Sigmoid colon (tissue), 7 donors: ENCODE data around the gene NXPH2. TPM values are rescaled to one million over a fixed set of nuclear protein-coding genes. Genes with fewer than 3 reads are reported as not detected.

Source experiments
- DNase-seq: peaks from one replicate; pipeline ENCODE4 v3.0.0-alpha.2; 2019
- H3K27ac ChIP-seq, 4 donors: fragments of 200-600 bp; sonication (generic); one replicate each; pipeline ENCODE4 v1.5.1; 2016 to 2019; ENCODE audit warnings: mild to moderate bottlenecking in 1 of 4
- H3K27me3 ChIP-seq, 3 donors: fragments of 200-600 bp; sonication (generic); one replicate each; pipeline ENCODE4 v1.5.1; 2019; ENCODE audit warnings: mild to moderate bottlenecking in 1 of 3
- H3K36me3 ChIP-seq, 4 donors: fragments of 200-600 bp; sonication (generic); one replicate each; pipeline ENCODE4 v1.5.1; 2016 to 2019
- H3K4me1 ChIP-seq, 4 donors: fragments of 200-600 bp; sonication (generic); one replicate each; pipeline ENCODE4 v1.5.1; 2017 to 2019
- H3K4me3 ChIP-seq, 4 donors: fragments of 200-600 bp; sonication (generic); one replicate each; pipeline ENCODE4 v1.5.1; 2017 to 2019; ENCODE audit warnings: mild to moderate bottlenecking in 2 of 4, moderate library complexity in 1 of 4
- H3K9me3 ChIP-seq, 4 donors: fragments of 200-600 bp in 3 of 4; sonication (generic) in 3 of 4; one replicate each; pipeline versions ENCODE4 v1.5.1 to v1.6.1; 2013 to 2019
- CTCF ChIP-seq, 4 experiments: fragments of 450-650 bp in 3 of 4; fragments of 200-600 bp in 1 of 4; IDR thresholded peaks; one replicate each; pipeline ENCODE4 v1.5.1; 2016 to 2019; ENCODE audit warnings: antibody characterized with exemption in 4 of 4, mild to moderate bottlenecking in 3 of 4, moderate library complexity in 2 of 4
- EP300 ChIP-seq, 4 donors: sonication (generic); formaldehyde crosslinking; IDR thresholded peaks; one replicate each; pipeline ENCODE4 v1.6.1; 2017; ENCODE audit warnings: antibody characterized with exemption in 4 of 4
- POLR2A ChIP-seq, 2 donors: fragments of 450-650 bp; IDR thresholded peaks; one replicate each; pipeline ENCODE4 v1.6.1; 2016; ENCODE audit warnings: antibody characterized with exemption in 2 of 2, mild to moderate bottlenecking in 2 of 2, moderate library complexity in 2 of 2
- POLR2AphosphoS5 ChIP-seq, 4 donors: sonication (generic); formaldehyde crosslinking; IDR thresholded peaks; one replicate each; pipeline ENCODE4 v1.6.1; 2017; ENCODE audit warnings: antibody characterized with exemption in 4 of 4
- WGBS, 2 donors: extraction: QIAGEN DNeasy Blood & Tissue Kit; methylation state at CpG; one replicate each; pipeline ENCODE4 v1.1.7; 2013; 5-methylcytosine and 5-hydroxymethylcytosine counted together
- intact Hi-C: fragments of 100-400 bp; cut with DNase I; formaldehyde crosslinking; loops from one replicate; pipeline ENCODE4 v1.15.1; 2023
- polyA plus RNA-seq, 3 donors: library from polyadenylated mRNA; stranded (reverse); fragments of 200-250 nt; gene quantifications; one replicate each; pipeline ENCODE4 v1.2.3, GENCODE V29; 2013
- total RNA-seq, 4 donors: library from RNA; depleted of rRNA; stranded (reverse); fragments of >200 nt; gene quantifications; one replicate each; pipeline ENCODE4 v1.1.0, GENCODE V29; 2016
- donor health status: healthy with polysubstance abuse.
- donor health status: Bipolar disorder and iron deficiency.
- donor health status: healthy.

NXPH2 gene
- total and polyA plus RNA-seq, 7 donors: 0.38 to 1.7 (median 1.1) TPM; not detected in 4

- WGBS, 2 donors: 85 to 88% methylated on average over 2 of the region's 2 CpGs
These were observed 98.0 kb downstream of the NXPH2 start for GRCh38 chr2:138682163-138682562.

GRCh38 chr2:138677221-138677620 is 103.0 kb downstream of the NXPH2 start:
- Histone ChIP-seq H3K4me1 (no peaks in the 10 kb centered on the region), H3K27me3 (no peaks in the 10 kb centered on the region), H3K36me3 (no peaks in the 10 kb centered on the region), H3K9me3 (no peaks in the 10 kb centered on the region), H3K4me3 (no peak overlapping the region), H3K27ac (no peak overlapping the region)
- TF ChIP-seq CTCF (IDR thresholded peaks at IDR 0.05) (no peak), POLR2A (IDR thresholded peaks at IDR 0.05) (no peak), EP300 (IDR thresholded peaks at IDR 0.05) (no peak), POLR2AphosphoS5 (IDR thresholded peaks at IDR 0.05) (no peak)
- 46 to 63% methylated on average over 1 of the region's 1 CpG for WGBS, 2 donors
- intact Hi-C loops: no loop called here
- no peak for DNase-seq

More at GRCh38 chr2:138682163-138682562, 98.0 kb downstream of the NXPH2 start:
- no peaks in the 10 kb centered on the region for H3K9me3 ChIP-seq
- intact Hi-C loops: no loop called here
- no peak for TF ChIP-seq CTCF (IDR thresholded peaks at IDR 0.05)
- no peak for TF ChIP-seq POLR2AphosphoS5 (IDR thresholded peaks at IDR 0.05)
- TF ChIP-seq POLR2A (IDR thresholded peaks at IDR 0.05): no peak
- no peak for TF ChIP-seq EP300 (IDR thresholded peaks at IDR 0.05)
- no peaks in the 10 kb centered on the region for H3K36me3 ChIP-seq
- no peaks in the 10 kb centered on the region for H3K4me1 ChIP-seq
- no peak overlapping the region for H3K4me3 ChIP-seq
- DNase-seq: no peak
- no peaks in the 10 kb centered on the region for H3K27me3 ChIP-seq
- H3K27ac ChIP-seq: no peak overlapping the region

GRCh38 chr2:138676619-138677021 is 103.6 kb downstream of the NXPH2 start:
- Histone ChIP-seq H3K27me3 (no peaks in the 10 kb centered on the region), H3K4me1 (no peaks in the 10 kb centered on the region), H3K27ac (no peak overlapping the region), H3K9me3 (no peaks in the 10 kb centered on the region), H3K36me3 (no peaks in the 10 kb centered on the region), H3K4me3 (no peak overlapping the region)
- intact Hi-C loops: no loop called here
- DNase-seq: no peak
- WGBS, 2 donors: 92 to 93% methylated on average over 2 of the region's 2 CpGs
- no peak for TF ChIP-seq EP300 (IDR thresholded peaks at IDR 0.05)

- no peak for TF ChIP-seq POLR2A (IDR thresholded peaks at IDR 0.05)
- TF ChIP-seq EP300 (IDR thresholded peaks at IDR 0.05): no peak
- TF ChIP-seq POLR2AphosphoS5 (IDR thresholded peaks at IDR 0.05): no peak
- no peak for TF ChIP-seq CTCF (IDR thresholded peaks at IDR 0.05)
- no peaks in the 10 kb centered on the region for H3K27me3 ChIP-seq
- no peak for DNase-seq
- no peaks in the 10 kb centered on the region for H3K9me3 ChIP-seq
- intact Hi-C loops: no loop called here
- H3K4me1 ChIP-seq: no peaks in the 10 kb centered on the region
- H3K27ac ChIP-seq: no peak overlapping the region
- WGBS, 2 donors: 82 to 89% methylated on average over 10 of the region's 10 CpGs
- H3K36me3 ChIP-seq: no peaks in the 10 kb centered on the region
- no peak overlapping the region for H3K4me3 ChIP-seq
These were observed 108.6 kb downstream of the NXPH2 start for GRCh38 chr2:138671566-138671965.

GRCh38 chr2:138670734-138671133 is 109.5 kb downstream of the NXPH2 start:
- no peaks in the 10 kb centered on the region for H3K4me1 ChIP-seq
- H3K27me3 ChIP-seq: no peaks in the 10 kb centered on the region
- TF ChIP-seq EP300 (IDR thresholded peaks at IDR 0.05) (no peak), CTCF (IDR thresholded peaks at IDR 0.05) (no peak), POLR2AphosphoS5 (IDR thresholded peaks at IDR 0.05) (no peak), POLR2A (IDR thresholded peaks at IDR 0.05) (no peak)
- DNase-seq: no peak
- no peaks in the 10 kb centered on the region for H3K36me3 ChIP-seq
- intact Hi-C loops: no loop called here
- WGBS, 2 donors: 77 to 84% methylated on average over 5 of the region's 5 CpGs
- no peaks in the 10 kb centered on the region for H3K9me3 ChIP-seq
- no peak overlapping the region for H3K4me3 ChIP-seq
- H3K27ac ChIP-seq: no peak overlapping the region
